COR-L47 (cell line): Measurements from ENCODE around the gene TECPR2.

Experiments used
- DNase-seq: peaks from one replicate; lab custom pipeline; 2025; lab: John Stamatoyannopoulos, UW

The TECPR2 gene

GRCh38 chr14:102426796-102427195 is 64.1 kb downstream of the TECPR2 start:
- no peak for DNase-seq

DNA sequence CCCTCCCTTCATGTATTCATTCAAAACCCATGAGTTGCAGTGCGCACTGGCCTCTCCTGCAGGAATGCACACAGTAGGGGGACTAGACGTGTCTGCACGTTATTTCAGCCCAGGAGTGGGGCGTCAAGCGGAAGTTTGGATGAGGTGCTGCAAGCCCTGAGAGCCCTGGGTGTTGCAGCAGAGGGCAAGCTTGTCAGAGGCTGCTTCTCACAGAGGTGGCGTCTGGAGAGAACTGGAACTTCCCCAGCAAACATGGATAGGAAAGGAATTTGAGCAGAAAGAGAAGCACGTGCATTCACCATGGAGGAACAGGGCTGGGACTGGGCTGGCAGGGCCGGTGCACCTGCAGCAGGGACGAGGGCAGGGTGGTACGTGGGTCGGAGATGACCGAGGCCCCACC is 64.9 kb downstream of the TECPR2 start:
- DNase-seq, result no peak

DNA sequence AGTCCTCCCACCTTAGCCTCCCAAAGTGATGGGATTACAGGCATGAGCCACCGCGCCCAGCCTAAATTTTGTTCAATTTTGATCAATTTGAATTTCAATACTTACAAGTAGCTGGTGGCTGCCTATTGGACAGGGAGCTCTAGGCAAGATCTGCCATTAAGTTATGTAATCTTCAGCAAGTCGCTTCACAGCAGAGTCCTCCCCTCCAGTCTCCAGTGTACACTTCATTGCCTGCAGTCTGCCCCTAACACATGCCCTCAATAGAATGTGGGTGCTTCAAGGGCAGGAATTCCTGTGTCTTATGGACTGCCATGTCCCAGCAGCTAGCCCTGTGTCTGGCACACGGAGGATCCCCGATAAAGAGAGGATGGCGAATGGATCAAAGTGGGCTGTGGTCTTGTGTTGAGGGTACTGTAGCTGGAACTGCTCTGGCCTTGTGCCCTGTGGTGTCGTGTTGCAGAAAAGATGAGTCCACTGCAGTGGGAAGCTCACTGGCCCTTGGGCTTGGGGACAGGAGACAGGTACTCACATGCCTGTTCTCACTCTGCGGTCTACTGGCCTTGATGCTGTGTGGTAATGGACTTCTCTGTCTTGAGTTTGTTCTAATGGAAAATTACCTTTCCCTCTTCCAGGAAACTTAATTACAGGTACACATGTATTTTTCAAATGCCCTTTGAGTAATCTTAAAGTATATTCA is 67.6 kb downstream of the TECPR2 start:
- no peak for DNase-seq

GRCh38 chr14:102431751-102432150 is 69.0 kb downstream of the TECPR2 start:
- DNase-seq, result no peak

- no peak for DNase-seq
These were observed 72.0 kb downstream of the TECPR2 start for GRCh38 chr14:102434647-102435175.

DNA sequence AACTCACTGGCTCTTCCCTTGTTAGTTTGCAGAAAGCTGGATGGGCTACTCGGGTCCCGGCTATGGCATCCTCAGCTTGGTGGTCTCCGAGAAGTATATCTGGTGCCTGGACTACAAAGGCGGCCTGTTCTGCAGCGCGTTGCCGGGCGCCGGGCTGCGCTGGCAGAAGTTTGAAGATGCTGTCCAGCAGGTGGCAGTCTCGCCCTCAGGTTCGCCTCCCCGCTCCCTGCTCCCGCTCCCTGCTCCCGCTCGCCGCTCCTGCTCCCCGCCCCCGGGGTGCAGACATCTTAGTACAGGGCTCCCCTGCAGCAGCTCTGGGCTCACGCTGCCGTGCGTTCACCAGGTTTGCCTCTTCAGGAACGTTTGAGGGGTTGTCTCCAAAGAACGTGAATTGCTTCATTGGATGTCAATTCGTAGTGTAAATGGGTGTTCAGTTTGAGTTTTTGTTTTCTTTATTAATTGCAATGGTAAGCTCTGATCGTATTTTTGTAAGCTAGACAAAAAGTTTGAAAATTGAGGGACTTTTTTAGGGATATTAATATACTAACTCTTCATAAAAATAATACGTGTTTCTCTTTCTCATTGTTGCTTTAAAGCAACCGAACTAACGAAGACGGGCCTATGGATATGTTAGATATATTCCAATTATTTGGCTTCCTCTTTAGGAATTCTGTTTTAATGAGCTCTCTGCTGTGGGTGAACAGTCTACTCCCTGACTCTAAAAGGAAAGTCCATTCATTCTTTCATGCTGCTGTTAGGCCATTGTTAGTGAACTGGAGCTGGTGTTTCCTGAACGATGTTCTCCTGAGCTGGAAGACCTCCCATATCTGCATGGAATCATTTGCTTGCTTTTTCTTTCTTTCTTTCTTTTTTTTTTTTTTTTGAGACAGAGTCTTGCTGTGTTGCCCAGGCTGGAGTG is 75.5 kb downstream of the TECPR2 start:
- peak; percentile 92 for DNase-seq

GRCh38 chr14:102439556-102439955 is 76.8 kb downstream of the TECPR2 start:
- DNase-seq, result no peak

- DNase-seq, result no peak
These were observed 77.7 kb downstream of the TECPR2 start for GRCh38 chr14:102440392-102440791.

DNA sequence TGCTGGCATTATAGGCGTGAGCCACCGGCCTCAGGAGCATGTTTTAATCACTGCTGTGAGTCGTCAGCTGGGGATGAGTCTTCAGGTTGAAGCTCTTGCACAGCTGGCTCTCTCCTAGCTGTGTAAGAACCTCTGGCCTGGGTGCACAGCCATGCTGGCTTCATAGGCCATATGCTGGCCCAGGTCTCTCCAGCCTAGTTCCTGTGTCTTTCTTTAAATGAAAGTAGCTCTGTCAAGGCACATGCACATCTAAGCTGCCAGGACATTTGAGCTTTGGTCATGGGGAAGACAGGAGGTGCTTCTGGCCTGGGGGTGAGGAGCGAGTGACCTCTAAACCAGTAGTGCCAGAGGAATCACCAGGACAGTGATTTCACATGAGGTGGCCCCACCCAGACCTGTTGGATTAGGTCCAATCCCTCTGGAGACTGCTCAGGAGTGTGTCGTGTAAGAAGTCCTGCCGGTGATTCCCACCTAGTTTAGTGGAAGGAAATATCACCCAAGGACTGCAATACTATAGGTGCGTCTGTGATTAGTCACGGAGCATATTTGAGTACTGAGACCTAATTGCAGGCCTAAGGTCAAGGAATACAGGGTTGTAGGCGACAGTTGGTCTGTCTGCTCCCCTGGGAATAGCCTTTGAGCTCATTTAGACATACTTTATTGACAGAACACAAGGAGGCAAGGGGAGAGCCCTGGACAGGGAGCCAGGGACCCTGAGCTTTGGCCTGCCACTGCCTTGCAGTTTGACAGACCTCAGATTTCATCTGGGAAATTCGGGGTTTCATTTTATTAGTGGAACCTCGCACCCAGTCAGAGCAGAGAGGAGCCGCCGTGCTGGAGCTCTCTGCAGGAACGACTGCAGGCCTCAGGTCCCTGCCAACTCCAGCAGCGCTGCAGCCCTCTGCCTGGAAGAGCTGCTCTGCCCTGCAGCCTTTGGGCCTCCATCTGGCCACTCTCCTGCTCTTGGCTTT is 79.8 kb downstream of the TECPR2 start:
- no peak for DNase-seq

DNA sequence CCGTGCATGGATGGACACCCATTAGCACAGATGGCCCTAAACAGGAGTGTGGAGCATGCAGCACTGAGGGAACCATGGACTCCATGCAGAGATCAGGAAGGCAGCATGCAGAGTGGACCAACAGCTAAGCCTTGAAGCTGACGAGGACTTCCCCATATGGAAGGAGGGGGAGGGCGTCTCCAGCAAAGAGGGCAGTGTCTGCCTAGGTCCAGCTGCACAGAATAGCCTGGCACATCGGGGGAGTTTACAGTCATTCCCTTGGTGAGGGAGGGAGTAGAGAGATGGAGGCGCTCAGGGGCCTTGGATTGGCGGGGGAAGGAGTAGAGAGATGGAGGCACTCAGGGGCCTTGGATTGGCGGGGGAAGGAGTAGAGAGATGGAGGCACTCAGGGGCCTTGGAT is 82.3 kb downstream of the TECPR2 start:
- DNase-seq, result no peak

DNA sequence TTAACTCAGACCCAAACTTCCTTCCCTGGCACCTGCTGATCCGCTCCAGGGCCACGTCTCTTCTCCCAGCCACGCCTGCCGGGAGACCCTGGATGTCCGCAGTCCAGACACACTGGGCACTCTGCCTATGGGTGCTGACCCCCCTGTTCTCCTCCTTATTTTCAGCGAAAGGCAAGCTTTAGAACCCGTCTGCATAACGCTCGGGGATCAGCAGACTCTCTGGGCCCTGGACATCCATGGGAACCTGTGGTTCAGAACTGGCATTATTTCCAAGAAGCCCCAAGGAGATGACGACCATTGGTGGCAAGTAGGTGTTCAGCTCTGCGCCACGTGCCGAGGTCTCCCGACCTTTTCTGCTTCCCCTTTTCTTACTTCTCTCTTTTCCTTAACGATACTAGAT is 82.9 kb downstream of the TECPR2 start:
- DNase-seq, result no peak

- no peak for DNase-seq
These were observed 87.7 kb downstream of the TECPR2 start for GRCh38 chr14:102450206-102451063.

DNA sequence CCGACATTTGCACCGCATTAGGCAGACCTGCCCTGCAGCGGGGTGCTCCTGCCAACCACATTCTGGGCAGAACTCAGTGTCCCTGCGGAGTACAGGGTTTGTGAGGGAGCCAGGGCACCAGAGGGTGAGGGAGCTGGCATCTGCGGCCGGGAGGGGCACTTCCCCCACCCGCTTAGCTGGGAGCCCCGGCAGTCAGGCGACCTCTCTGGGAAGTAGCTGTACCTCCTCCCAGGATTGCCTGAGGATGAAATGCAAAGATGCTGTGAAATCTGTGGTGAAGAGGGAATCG is 88.3 kb downstream of the TECPR2 start:
- no peak for DNase-seq

GRCh38 chr14:102452302-102452701 is 89.6 kb downstream of the TECPR2 start:
- DNase-seq, result no peak

GRCh38 chr14:102454711-102455110 is 92.0 kb downstream of the TECPR2 start:
- DNase-seq, result no peak

DNA sequence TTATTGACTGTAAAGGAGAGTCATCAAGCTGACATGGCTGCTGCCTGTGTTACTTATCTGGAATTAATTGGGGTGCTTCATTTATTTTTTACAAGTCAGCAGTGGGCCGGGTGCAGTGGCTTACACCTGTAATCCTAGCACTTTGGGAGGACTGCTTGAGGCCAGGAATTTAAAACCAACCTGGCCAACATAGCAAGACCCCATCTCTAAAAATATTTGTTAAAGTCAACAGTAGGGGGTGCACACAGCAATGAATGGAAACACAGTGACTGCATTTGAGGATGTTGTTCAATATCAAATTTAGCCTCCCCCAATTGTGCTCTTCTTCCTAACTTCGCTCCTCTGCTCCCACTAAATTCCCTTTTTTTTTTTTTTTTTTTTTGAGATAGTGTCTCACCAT is 94.8 kb downstream of the TECPR2 start:
- no peak for DNase-seq

GRCh38 chr14:102461490-102462338 is 99.0 kb downstream of the TECPR2 start:
- DNase-seq, result no peak

DNA sequence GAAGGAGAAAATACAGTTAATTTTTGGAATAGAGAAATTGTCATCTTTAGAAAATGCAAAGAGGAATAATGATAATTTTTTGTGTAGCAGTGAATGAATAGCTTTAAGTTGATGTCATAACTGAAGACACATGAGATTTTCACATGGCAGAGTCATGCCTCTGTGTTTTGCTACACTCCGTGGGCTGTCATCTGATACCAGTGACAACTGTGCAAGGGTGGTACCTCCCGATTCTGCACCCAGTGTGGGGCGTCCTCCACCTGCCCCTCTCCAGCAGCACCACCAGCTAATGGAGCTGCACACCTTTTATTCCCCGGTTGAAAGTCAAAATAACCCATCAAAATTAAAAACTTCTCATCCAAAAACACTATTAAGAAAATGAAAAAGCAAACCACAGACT is 99.7 kb downstream of the TECPR2 start:
- no peak for DNase-seq

DNA sequence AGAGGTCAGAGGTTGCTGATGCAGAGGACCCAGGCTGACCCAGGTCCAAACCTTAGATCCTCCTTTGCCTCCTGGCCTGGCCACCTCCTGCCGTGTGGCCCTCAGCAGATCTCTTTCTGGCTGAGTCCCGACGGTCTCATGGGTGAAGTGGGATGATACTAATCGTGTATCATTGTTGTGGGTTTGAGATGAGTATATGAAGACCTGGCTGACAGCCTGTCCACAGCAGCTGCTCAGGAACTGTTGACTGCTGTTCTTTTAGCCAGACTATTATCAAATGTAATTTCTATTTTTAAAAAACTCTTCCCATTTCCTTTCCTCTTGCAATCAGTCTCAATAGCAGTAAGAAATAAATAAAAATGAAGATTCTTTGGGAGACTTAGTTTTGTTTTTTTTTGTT is 101.3 kb downstream of the TECPR2 start:
- DNase-seq, result no peak

GRCh38 chr14:102464846-102465341 is 102.2 kb downstream of the TECPR2 start:
- DNase-seq, result no peak
